Natural killer cell (primary cell): ENCODE measurements around the gene RPS27A. TPM values are rescaled to one million over a fixed set of nuclear protein-coding genes. Genes with fewer than 3 reads are reported as not detected.
"Not testable (repeated sequence)": the region's sequence is repeated elsewhere in the genome, so short reads cannot be mapped to it uniquely, and the experiment has no call there.

Experiments
- ATAC-seq, 3 donors: fragments of 150-1000 bp in 2 of 3; fragments of 200-7000 bp in 1 of 3; cut with Tn5 transposase; 1 replicate in 1 of 3; 2 replicates in 2 of 3; pipeline ENCODE4 v1.10.0; 2021; ENCODE audit warnings: mild to moderate bottlenecking in 2 of 3, moderate library complexity in 2 of 3
- DNase-seq, 2 donors: peaks; one replicate each; pipeline versions ENCODE4 v3.0.0 to v3.0.0-alpha.2; 2013 to 2021; ENCODE audit warnings: mixed read lengths in 1 of 2
- H3K27ac ChIP-seq: one replicate; pipeline ENCODE4 v1.5.1; 2013; ENCODE audit warnings: mild to moderate bottlenecking, low read length
- H3K27me3 ChIP-seq: one replicate; pipeline ENCODE4 v1.6.1; 2013; ENCODE audit warnings: low read length; ENCODE audit not compliant: control insufficient read depth, insufficient read depth
- H3K36me3 ChIP-seq: one replicate; pipeline ENCODE4 v1.6.1; 2013; ENCODE audit warnings: low read length; ENCODE audit not compliant: control insufficient read depth, insufficient read depth
- H3K4me1 ChIP-seq: one replicate; pipeline ENCODE4 v1.6.1; 2013; ENCODE audit warnings: low read length; ENCODE audit not compliant: control insufficient read depth, insufficient read depth
- H3K4me3 ChIP-seq: one replicate; pipeline ENCODE4 v1.5.1; 2013; ENCODE audit warnings: low read length
- H3K9me3 ChIP-seq: one replicate; pipeline ENCODE4 v1.6.1; 2013; ENCODE audit warnings: low read length; ENCODE audit not compliant: control insufficient read depth, insufficient read depth
- H3K27ac Mint-ChIP-seq, 2 donors: one replicate each; pipeline ENCODE4 v1.8.0; 2022; ENCODE audit warnings: mild to moderate bottlenecking in 2 of 2, mixed read lengths in 2 of 2, moderate library complexity in 1 of 2
- H3K27me3 Mint-ChIP-seq, 2 donors: one replicate each; pipeline ENCODE4 v1.8.0; 2022; ENCODE audit warnings: low read depth in 2 of 2, mixed read lengths in 2 of 2
- H3K36me3 Mint-ChIP-seq: one replicate; pipeline ENCODE4 v1.8.0; 2022; ENCODE audit warnings: mixed read lengths
- H3K4me1 Mint-ChIP-seq, 2 donors: one replicate each; pipeline ENCODE4 v1.8.0; 2022; ENCODE audit warnings: mixed read lengths in 2 of 2
- H3K4me3 Mint-ChIP-seq: one replicate; pipeline ENCODE4 v1.8.0; 2022; ENCODE audit warnings: mild to moderate bottlenecking, moderate library complexity, mixed read lengths
- H3K9me3 Mint-ChIP-seq, 2 donors: one replicate each; pipeline ENCODE4 v1.8.0; 2022; ENCODE audit warnings: mixed read lengths in 2 of 2
- WGBS: methylation state at CpG from one replicate; pipeline ENCODE4 v1.1.7; 2013; ENCODE audit warnings: missing lambda C conversion rate; ENCODE audit not compliant: insufficient coverage; 5-methylcytosine and 5-hydroxymethylcytosine counted together
- intact Hi-C: fragments of 100-400 bp; cut with micrococcal nuclease; formaldehyde crosslinking; loops from one replicate; pipeline ENCODE4 v1.14.2; 2022
- total RNA-seq, 4 donors: library from RNA; stranded (reverse); fragments of 120-200 nt in 1 of 4; gene quantifications; one replicate each; pipeline versions ENCODE4 v1.2.3 to v1.2.4, GENCODE V29; 2013 to 2022
- TF ChIP-seq, protein P1 (sequence below): fragments of 200-600 bp; IDR thresholded peaks from one replicate; pipeline ENCODE4 v1.8.0; 2022; ENCODE audit warnings: antibody characterized with exemption

RPS27A gene
- total RNA-seq, 3 donors from 2014 or later (not counting 1 experiment from before 2014, with no cell fraction given): 830 to 1,009 (median 939) TPM

GRCh38 chr2:55223958-55224760, 8.3 kb upstream of the RPS27A start:
- ATAC-seq: no peak
- no peaks in the 10 kb centered on the region for H3K9me3 Mint-ChIP-seq
- intact Hi-C loops: loop anchor here (1.0 kb wide), 1 partner anchor 8 kb away; the partner anchor contains the start of genes CLHC1 and RPS27A
- no peaks in the 10 kb centered on the region for H3K27me3 ChIP-seq
- H3K4me3 ChIP-seq: peak overlapping the region; percentile 52
- H3K4me3 Mint-ChIP-seq: peak overlapping the region; percentile 85
- no peaks in the 10 kb centered on the region for H3K36me3 Mint-ChIP-seq
- H3K27me3 Mint-ChIP-seq: no peaks in the 10 kb centered on the region
- no peaks in the 10 kb centered on the region for H3K9me3 ChIP-seq
- H3K4me1 ChIP-seq: peaks cover 9% of the 10 kb centered on the region
- H3K4me1 Mint-ChIP-seq: peaks cover 15 to 16% of the 10 kb centered on the region in 2 donors
- WGBS: 96% methylated on average over 25 of the region's 25 CpGs
- TF ChIP-seq, protein P1, sequence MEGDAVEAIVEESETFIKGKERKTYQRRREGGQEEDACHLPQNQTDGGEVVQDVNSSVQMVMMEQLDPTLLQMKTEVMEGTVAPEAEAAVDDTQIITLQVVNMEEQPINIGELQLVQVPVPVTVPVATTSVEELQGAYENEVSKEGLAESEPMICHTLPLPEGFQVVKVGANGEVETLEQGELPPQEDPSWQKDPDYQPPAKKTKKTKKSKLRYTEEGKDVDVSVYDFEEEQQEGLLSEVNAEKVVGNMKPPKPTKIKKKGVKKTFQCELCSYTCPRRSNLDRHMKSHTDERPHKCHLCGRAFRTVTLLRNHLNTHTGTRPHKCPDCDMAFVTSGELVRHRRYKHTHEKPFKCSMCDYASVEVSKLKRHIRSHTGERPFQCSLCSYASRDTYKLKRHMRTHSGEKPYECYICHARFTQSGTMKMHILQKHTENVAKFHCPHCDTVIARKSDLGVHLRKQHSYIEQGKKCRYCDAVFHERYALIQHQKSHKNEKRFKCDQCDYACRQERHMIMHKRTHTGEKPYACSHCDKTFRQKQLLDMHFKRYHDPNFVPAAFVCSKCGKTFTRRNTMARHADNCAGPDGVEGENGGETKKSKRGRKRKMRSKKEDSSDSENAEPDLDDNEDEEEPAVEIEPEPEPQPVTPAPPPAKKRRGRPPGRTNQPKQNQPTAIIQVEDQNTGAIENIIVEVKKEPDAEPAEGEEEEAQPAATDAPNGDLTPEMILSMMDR: no peak
- H3K36me3 ChIP-seq: no peaks in the 10 kb centered on the region
- peak overlapping the region; percentile 80 for H3K27ac ChIP-seq
- H3K27ac Mint-ChIP-seq: peak overlapping the region; percentile 78 to 84
- peak in 1 of 2 donors; percentile 44 for DNase-seq

DNA sequence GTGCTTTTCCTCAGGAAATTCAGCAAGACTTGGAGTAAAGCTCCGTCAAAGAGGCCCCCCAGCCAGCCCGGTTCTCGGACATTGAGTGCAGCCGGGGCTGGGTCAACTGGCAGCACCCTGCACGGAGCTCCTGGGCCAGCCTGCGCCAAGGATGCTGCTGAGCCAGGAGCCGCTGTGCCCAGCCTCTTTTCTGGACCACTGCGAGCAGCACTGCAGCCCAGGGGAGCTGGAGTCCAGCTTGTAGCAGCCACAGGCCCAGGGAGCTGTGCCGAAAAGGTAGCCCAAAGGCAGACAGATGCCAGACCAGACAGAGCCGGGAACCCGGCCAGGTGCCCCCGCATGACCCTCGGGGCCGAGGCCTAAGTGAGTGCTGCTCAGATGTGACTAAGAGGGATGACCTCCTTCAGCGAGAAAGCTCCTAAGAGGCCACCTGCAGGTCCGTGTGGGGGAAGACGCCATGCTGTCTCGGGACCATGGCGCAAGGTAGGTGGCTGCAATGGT, 7.7 kb upstream of the RPS27A start:
- no peaks in the 10 kb centered on the region for H3K27me3 Mint-ChIP-seq
- TF ChIP-seq, protein P1: no peak
- Histone ChIP-seq H3K4me1 (peaks cover 9% of the 10 kb centered on the region), H3K36me3 (no peaks in the 10 kb centered on the region), H3K4me3 (no peak overlapping the region), H3K27me3 (no peaks in the 10 kb centered on the region), H3K9me3 (no peaks in the 10 kb centered on the region), H3K27ac (no peak overlapping the region)
- no peaks in the 10 kb centered on the region for H3K36me3 Mint-ChIP-seq
- H3K27ac Mint-ChIP-seq: peak overlapping the region; percentile 32 to 78
- intact Hi-C loops: no loop called here
- DNase-seq (no peak), ATAC-seq (no peak)
- 96% methylated on average over 19 of the region's 19 CpGs for WGBS
- no peaks in the 10 kb centered on the region for H3K9me3 Mint-ChIP-seq
- no peak overlapping the region for H3K4me3 Mint-ChIP-seq
- peaks cover 15 to 16% of the 10 kb centered on the region in 2 donors for H3K4me1 Mint-ChIP-seq

DNA sequence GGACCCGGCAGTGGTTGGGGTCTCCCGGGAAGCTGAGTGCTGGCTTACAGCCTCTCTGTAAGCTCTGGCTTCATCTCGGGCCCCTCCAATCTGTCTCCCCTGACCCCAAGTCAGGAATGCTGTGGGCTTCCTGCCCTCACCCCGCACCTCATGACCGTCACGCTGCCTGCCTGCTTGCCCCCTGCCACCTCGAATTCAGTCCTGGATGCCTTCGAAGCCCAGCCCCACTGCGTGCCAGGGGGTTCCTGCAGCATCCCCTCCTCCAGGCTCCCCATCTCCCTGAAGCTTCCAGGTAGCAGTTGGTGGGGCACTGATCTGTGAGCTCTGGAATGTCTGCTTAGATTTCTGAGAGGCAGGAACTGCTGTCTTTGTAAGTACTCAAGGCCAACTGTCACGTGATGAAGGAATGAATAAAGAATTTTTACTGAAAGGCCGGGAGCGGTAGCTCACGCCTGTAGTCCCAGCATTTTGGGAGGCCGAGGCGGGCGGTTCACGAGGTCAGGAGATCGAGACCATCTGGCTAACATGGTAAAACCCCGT, 6.9 kb upstream of the RPS27A start:
- 97% methylated on average over 18 of the region's 19 CpGs for WGBS
- no peaks in the 10 kb centered on the region for H3K36me3 Mint-ChIP-seq
- TF ChIP-seq, protein P1: no peak
- Histone ChIP-seq H3K9me3 (no peaks in the 10 kb centered on the region), H3K27ac (no peak overlapping the region), H3K27me3 (no peaks in the 10 kb centered on the region), H3K4me3 (no peak overlapping the region), H3K36me3 (no peaks in the 10 kb centered on the region), H3K4me1 (peaks cover 9% of the 10 kb centered on the region)
- H3K27ac Mint-ChIP-seq: peak overlapping the region in 1 of 2 donors; percentile 51
- peak overlapping the region; percentile 19 for H3K4me3 Mint-ChIP-seq
- ATAC-seq (no peak), DNase-seq (no peak)
- H3K27me3 Mint-ChIP-seq: no peaks in the 10 kb centered on the region
- H3K9me3 Mint-ChIP-seq: no peaks in the 10 kb centered on the region
- peaks cover 19 to 20% of the 10 kb centered on the region in 2 donors for H3K4me1 Mint-ChIP-seq
- intact Hi-C loops: no loop called here

GRCh38 chr2:55227437-55228225, 4.9 kb upstream of the RPS27A start:
- peak in 1 of 2 donors; percentile 49 for DNase-seq
- H3K4me3 Mint-ChIP-seq, H3K27me3 ChIP-seq, H3K9me3 Mint-ChIP-seq, H3K36me3 ChIP-seq, intact Hi-C loops, H3K27ac ChIP-seq, H3K9me3 ChIP-seq, H3K36me3 Mint-ChIP-seq, ATAC-seq, H3K27me3 Mint-ChIP-seq, H3K4me3 ChIP-seq: not testable (repeated sequence)
- peak overlapping the region; percentile 35 to 58 for H3K27ac Mint-ChIP-seq
- WGBS: 67% methylated on average over 4 of the region's 7 CpGs
- H3K4me1 ChIP-seq: peaks cover 12% of the 10 kb centered on the region
- peaks cover 32 to 37% of the 10 kb centered on the region in 2 donors for H3K4me1 Mint-ChIP-seq
